ENCODE results near the gene RNF13. TPM values are rescaled to one million over a fixed set of nuclear protein-coding genes. Genes with fewer than 3 reads are reported as not detected.
A peak's percentile ranks its signal among the peaks of the same experiment; 100 is the strongest.

RNF13 gene
- total RNA-seq (81.7 and 86.8 TPM in 2 replicates), polyA plus RNA-seq (33.4 and 57.4 TPM in 2 replicates), polyA minus RNA-seq (ENCODE audit: low replicate concordance) (12.9 and 17.5 TPM in 2 replicates)
- polyA plus RNA-seq (2012) = 21.7 and 33.5 TPM in 2 replicates

GRCh38 chr3:149812606-149813366 lies at the start of gene RNF13:
TSS of gene RNF13 (plus strand) at chr3:149813215. CDS start at chr3:149846027, 32,812 bp downstream.
- DNase-seq (ENCODE audit: low read depth in 2 of 2) = peak; percentile 93 to 96
- Histone ChIP-seq H3K9me3 (ENCODE audit: control insufficient read depth, insufficient read depth, low read depth, low read length) (no peaks in the 10 kb centered on the region), H3K4me1 (ENCODE audit: control insufficient read depth, extremely low read depth, insufficient read depth, low read length) (peaks cover 4% of the 10 kb centered on the region), H3K4me3 (replicated peaks in 1 of 4; ENCODE audit: control extremely low read depth in 1 of 4, insufficient read depth in 1 of 4, low read depth in 3 of 4, low read length in 4 of 4) (peak within 1 kb of the TSS; percentile 80 to 90 (median 87)), H3K36me3 (ENCODE audit: control insufficient read depth, insufficient read depth, low read length) (no peaks in the 10 kb centered on the region), H3K79me2 (ENCODE audit: control insufficient read depth, insufficient read depth, low read length) (peaks cover 36% of the 10 kb centered on the region), H3K9ac (ENCODE audit: insufficient read depth, low read length) (peak within 1 kb of the TSS; percentile 92), H3K27me3 (ENCODE audit: control insufficient read depth, insufficient read depth, low read length) (no peaks in the 10 kb centered on the region), H2AFZ (ENCODE audit: low read length) (peak within 1 kb of the TSS; percentile 86), H3K27ac (ENCODE audit: insufficient read depth, low read length) (peak within 1 kb of the TSS; percentile 94), H4K20me1 (ENCODE audit: control insufficient read depth, extremely low read depth, insufficient read depth, low read length) (no peaks in the 10 kb centered on the region), H3K4me2 (ENCODE audit: extremely low read depth, insufficient read depth, low read length) (peak within 1 kb of the TSS; percentile 94)
- no peak for TF ChIP-seq CTCF (conservative IDR thresholded peaks at IDR 0.05 in 1 of 2, IDR thresholded peaks at IDR 0.05 in 1 of 2; ENCODE audit: low read depth in 1 of 2, low read length in 2 of 2)

GRCh38 chr3:149763565-149764195 lies 49.3 kb upstream of the RNF13 start:
- DNase-seq (ENCODE audit: low read depth in 2 of 2) = no peak
- H3K27ac ChIP-seq (ENCODE audit: insufficient read depth, low read length) = no peak overlapping the region

More at GRCh38 chr3:149763565-149764195, 49.3 kb upstream of the RNF13 start:
- no peak for TF ChIP-seq CTCF (conservative IDR thresholded peaks at IDR 0.05 in 1 of 2, IDR thresholded peaks at IDR 0.05 in 1 of 2; ENCODE audit: low read depth in 1 of 2, low read length in 2 of 2)
- no peak for TF ChIP-seq EZH2 (IDR thresholded peaks at IDR 0.05; ENCODE audit: low read length, missing control alignments)
- Histone ChIP-seq H3K79me2 (ENCODE audit: control insufficient read depth, insufficient read depth, low read length) (no peaks in the 10 kb centered on the region), H3K4me2 (ENCODE audit: extremely low read depth, insufficient read depth, low read length) (no peak overlapping the region), H3K36me3 (ENCODE audit: control insufficient read depth, insufficient read depth, low read length) (no peaks in the 10 kb centered on the region), H2AFZ (ENCODE audit: low read length) (no peak overlapping the region), H3K4me1 (ENCODE audit: control insufficient read depth, extremely low read depth, insufficient read depth, low read length) (no peaks in the 10 kb centered on the region), H3K27me3 (ENCODE audit: control insufficient read depth, insufficient read depth, low read length) (peaks cover 21% of the 10 kb centered on the region), H4K20me1 (ENCODE audit: control insufficient read depth, extremely low read depth, insufficient read depth, low read length) (no peaks in the 10 kb centered on the region), H3K9ac (ENCODE audit: insufficient read depth, low read length) (no peak overlapping the region), H3K9me3 (ENCODE audit: control insufficient read depth, insufficient read depth, low read depth, low read length) (no peaks in the 10 kb centered on the region), H3K4me3 (replicated peaks in 1 of 4; ENCODE audit: control extremely low read depth in 1 of 4, insufficient read depth in 1 of 4, low read depth in 3 of 4, low read length in 4 of 4) (no peak overlapping the region)

Measured in fibroblast of lung (primary cell).